Raji (cell line): ENCODE results near the gene CADPS.

Source experiments
- POLR2A ChIP-seq: IDR thresholded peaks from 2 replicates; pipeline ENCODE4 v1.6.1; 2011; ENCODE audit warnings: low read depth, low read length, control low read depth; ENCODE audit not compliant: insufficient read depth

CADPS gene

DNA sequence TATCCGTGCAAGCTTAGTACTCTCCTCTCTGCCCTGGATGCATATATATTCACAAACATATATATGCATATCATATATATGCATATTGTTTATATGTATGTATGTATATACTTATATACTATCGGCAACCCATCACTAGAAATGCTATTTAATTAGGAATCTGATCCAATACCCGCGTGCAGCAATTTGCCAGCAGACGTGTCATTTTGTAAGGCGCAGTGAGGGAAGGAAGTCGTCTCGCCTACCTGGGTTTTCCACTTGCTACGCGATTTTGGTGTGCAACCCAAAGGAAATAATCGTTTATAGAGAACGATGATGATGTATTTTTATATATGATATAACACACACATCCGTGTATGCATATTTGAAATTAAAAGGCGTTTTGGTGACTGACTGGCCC is 496.3 kb downstream of the CADPS start:
- TF ChIP-seq POLR2A: no peak

GRCh38 chr3:62378311-62378789 is 496.9 kb downstream of the CADPS start:
- TF ChIP-seq POLR2A: no peak

- TF ChIP-seq POLR2A: no peak
Observed at GRCh38 chr3:62376906-62377877, 498.0 kb downstream of the CADPS start.

GRCh38 chr3:62376454-62376720 is 498.8 kb downstream of the CADPS start:
- TF ChIP-seq POLR2A: no peak

GRCh38 chr3:62375655-62376453 is 499.4 kb downstream of the CADPS start:
- TF ChIP-seq POLR2A: no peak

- no peak for TF ChIP-seq POLR2A
Observed at GRCh38 chr3:62374341-62375218, 500.6 kb downstream of the CADPS start.

- no peak for TF ChIP-seq POLR2A
Observed at GRCh38 chr3:62373714-62374333, 501.4 kb downstream of the CADPS start.

DNA sequence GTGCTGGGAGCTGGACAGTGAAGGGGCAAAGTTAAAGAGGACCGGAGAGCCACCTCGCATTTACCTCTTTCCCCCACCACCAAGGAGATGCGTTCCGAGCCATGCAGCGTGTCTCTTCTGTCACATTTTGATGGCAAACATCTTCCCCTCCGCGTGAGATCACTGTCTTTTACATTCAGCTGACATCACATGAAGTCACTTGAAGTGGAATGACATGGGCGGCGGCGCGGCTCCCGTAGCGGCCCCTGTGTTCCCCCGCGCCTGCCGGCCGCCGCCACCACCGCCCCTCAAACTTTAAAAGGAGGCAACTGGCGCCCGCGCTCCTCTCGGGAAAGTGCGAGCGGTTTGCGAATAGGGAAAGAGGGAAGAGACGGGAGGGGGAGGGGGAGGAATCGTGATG is 502.0 kb downstream of the CADPS start, which contains the start of gene FEZF2:
TSS of gene FEZF2 (minus strand) at position 336 of the 400 bp plus-strand sequence. CDS start 682 bp downstream, outside the sequence.
- TF ChIP-seq POLR2A: no peak

- TF ChIP-seq POLR2A: no peak
Observed at GRCh38 chr3:62372621-62373041, 502.6 kb downstream of the CADPS start.

DNA sequence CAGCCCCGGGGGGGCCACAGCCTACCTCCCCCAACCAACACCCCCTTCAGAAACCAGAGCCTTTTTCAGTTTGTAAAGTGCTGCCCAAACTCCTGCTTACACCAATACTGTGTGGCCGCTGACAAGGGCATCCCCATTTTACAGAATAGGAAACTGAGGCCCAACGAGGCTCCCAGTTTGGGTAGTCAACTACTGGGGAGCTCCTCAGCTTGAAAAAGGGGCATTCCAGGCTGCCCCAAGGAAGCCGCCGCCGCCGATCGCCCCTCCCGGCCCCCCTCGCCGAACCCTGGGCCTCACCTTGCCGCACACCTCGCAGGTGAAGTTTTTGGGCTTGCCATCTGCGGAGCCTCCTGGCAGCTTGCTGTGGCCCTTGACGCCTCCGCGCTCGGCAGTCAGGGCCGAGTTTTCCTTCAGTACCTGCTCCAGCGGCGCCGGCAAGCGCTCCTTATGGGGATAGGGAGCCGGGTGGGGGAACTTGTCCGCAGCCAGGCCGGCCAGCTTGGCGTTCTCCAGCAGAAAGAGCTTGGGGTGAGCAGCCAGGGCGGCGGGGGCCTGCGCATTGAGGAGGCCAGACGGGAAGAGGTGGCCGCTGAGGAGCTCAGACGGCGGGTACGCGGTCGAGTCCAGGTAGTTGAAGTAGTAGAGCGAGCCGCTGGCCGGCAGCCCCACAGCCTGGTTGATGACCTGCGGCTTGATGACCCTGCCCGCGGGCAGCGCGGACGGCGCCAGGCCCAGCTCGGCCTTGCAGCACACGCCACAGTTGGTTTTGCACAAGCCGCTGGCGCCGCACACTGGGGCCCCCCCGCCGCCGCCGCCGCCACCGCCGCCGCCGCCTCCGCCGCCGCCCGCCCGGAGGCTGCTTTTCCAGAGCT is 503.3 kb downstream of the CADPS start:
- no peak for TF ChIP-seq POLR2A

DNA sequence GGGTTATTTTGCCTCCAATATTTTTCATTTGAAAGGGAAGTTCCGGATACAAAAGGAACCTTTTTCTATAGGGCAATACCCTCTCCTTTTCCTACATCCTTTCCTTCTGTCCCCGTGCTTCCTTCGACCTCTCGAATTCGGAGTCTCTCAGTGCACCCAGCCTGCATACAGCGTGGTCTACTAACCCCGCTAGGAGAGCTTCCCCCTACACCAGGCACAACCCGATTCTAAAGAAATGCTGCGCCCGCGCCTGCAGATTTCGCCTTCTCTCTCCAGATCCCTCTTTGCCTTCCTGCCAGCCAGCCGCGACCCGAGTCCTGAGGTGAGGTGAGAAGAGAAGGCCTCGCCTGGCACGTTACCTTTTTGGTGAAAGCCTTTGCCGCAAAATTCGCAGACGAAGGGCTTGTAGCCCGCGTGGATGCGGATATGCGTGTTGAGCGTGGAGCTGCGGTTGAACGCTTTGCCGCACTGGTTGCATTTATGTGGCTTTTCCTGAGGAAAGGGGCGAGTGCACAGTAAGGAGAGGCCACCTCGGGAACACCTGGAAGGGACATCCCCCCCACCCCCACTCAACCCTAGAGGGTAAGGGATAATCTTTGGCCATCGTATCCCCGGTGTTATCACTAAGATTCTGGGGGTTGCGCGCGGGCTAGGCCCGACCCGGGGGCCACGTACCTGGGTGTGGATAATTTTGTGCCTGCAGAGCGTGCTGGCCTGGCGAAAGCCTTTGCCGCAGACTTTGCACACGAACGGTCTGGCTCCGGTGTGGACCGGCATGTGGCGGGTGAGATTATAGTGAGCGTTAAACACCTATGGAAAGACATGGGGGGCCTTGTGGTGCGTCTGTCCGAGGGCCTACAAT is 504.1 kb downstream of the CADPS start:
- no peak for TF ChIP-seq POLR2A

- TF ChIP-seq POLR2A: no peak
Observed at GRCh38 chr3:62370112-62370857, 504.9 kb downstream of the CADPS start.

- TF ChIP-seq POLR2A: no peak
Observed at GRCh38 chr3:62369476-62369743, 505.8 kb downstream of the CADPS start.
